GM12878 (cell line): ENCODE results near the gene SEMG1. TPM values are rescaled to one million over a fixed set of nuclear protein-coding genes. Genes with fewer than 3 reads are reported as not detected.

Experiments
- CEBPZ ChIP-seq: fragments of 150-350 bp; IDR thresholded peaks from 2 replicates; pipeline ENCODE4 v1.6.1; 2016; ENCODE audit warnings: low read depth, low read length
- EED ChIP-seq: sonication (generic); IDR thresholded peaks from 2 replicates; pipeline ENCODE4 v1.6.1; 2016; ENCODE audit warnings: antibody characterized with exemption, low read depth
- NR2C1 ChIP-seq: fragments of 450-650 bp; IDR thresholded peaks from 2 replicates; pipeline ENCODE4 v1.6.1; 2017; ENCODE audit warnings: antibody characterized with exemption, mild to moderate bottlenecking, moderate library complexity
- NR2F1 ChIP-seq: fragments of 450-650 bp; conservative IDR thresholded peaks from 2 replicates; pipeline ENCODE4 v1.6.1; 2017; ENCODE audit warnings: mild to moderate bottlenecking
- RELA ChIP-seq: fragments of 450-650 bp; IDR thresholded peaks from 2 replicates; pipeline ENCODE4 v1.8.0; 2014; ENCODE audit warnings: borderline replicate concordance; ENCODE audit not compliant: partially characterized antibody
- SMC3 ChIP-seq: IDR thresholded peaks from 2 replicates; pipeline ENCODE4 v1.6.1; 2011; ENCODE audit warnings: low read length, improper control_type of control experiment, borderline replicate concordance
- SRF ChIP-seq, 2 experiments: IDR thresholded peaks; 2 replicates each; pipeline ENCODE4 v1.6.1; 2011; ENCODE audit warnings: low read depth in 2 of 2, low read length in 2 of 2, mild to moderate bottlenecking in 1 of 2, moderate library complexity in 1 of 2
- polyA plus RNA-seq, 11 experiments: library from polyadenylated mRNA; depleted of rRNA in 4 of 11; unstranded in 6 of 11; stranded (reverse) in 5 of 11; fragments of >200 nt; fragmentation: Nextera tagmentation in 4 of 11; fragmentation: Illumina TruSeq in 1 of 11; extraction: Ambion mirVana in 4 of 11; extraction: Trizol in 1 of 11; gene quantifications; 1 replicate in 1 of 11; 2 replicates in 10 of 11; pipeline versions ENCODE4 v1.2.1 to v1.2.3, GENCODE V29; 2011 to 2016; ENCODE audit warnings: inconsistent platforms in 2 of 11, missing spikeins in 2 of 11, low read depth in 1 of 11
- total RNA-seq, 4 experiments: library from RNA; depleted of rRNA in 3 of 4; stranded (reverse); fragments of >200 nt in 3 of 4; fragmentation: Illumina TruSeq in 1 of 4; extraction: Trizol in 1 of 4; gene quantifications; 2 replicates each; pipeline versions ENCODE4 v1.2.1 to v1.2.3, GENCODE V29; 2013 to 2021
- TF ChIP-seq, protein P1 (sequence below): fragments of 450-650 bp; IDR thresholded peaks from 2 replicates; pipeline ENCODE4 v1.6.1; 2018; ENCODE audit warnings: mild to moderate bottlenecking, low read depth, moderate library complexity; ENCODE audit not compliant: partially characterized antibody

SEMG1 gene
- total and polyA plus RNA-seq, 10 of the 15 experiments (the other 5 are each of a cell fraction or from before 2014, with no cell fraction given): not detected

GRCh38 chr20:45257161-45257560 lies 50.3 kb downstream of the SEMG1 start (continued):
- TF ChIP-seq, protein P1, sequence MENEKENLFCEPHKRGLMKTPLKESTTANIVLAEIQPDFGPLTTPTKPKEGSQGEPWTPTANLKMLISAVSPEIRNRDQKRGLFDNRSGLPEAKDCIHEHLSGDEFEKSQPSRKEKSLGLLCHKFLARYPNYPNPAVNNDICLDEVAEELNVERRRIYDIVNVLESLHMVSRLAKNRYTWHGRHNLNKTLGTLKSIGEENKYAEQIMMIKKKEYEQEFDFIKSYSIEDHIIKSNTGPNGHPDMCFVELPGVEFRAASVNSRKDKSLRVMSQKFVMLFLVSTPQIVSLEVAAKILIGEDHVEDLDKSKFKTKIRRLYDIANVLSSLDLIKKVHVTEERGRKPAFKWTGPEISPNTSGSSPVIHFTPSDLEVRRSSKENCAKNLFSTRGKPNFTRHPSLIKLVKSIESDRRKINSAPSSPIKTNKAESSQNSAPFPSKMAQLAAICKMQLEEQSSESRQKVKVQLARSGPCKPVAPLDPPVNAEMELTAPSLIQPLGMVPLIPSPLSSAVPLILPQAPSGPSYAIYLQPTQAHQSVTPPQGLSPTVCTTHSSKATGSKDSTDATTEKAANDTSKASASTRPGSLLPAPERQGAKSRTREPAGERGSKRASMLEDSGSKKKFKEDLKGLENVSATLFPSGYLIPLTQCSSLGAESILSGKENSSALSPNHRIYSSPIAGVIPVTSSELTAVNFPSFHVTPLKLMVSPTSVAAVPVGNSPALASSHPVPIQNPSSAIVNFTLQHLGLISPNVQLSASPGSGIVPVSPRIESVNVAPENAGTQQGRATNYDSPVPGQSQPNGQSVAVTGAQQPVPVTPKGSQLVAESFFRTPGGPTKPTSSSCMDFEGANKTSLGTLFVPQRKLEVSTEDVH: no peak
- no peak for TF ChIP-seq NR2C1
- no peak for TF ChIP-seq SRF (IDR thresholded peaks at IDR 0.05; ENCODE audit: low read depth in 2 of 2, low read length in 2 of 2)
- no peak for TF ChIP-seq CEBPZ
- TF ChIP-seq RELA: no peak
- no peak for TF ChIP-seq NR2F1
- TF ChIP-seq EED: no peak
- no peak for TF ChIP-seq SMC3
